T-helper 2 cell treated with Interferon-gamma antibody and Interleukin-4, amounts not matched to agents 5 μg/mL and 100 μg/mL, for 36 hours (primary cell): ENCODE data around the gene RPL18.
"Not testable (repeated sequence)": the region's sequence is repeated elsewhere in the genome, so short reads cannot be mapped to it uniquely, and the experiment has no call there.

Source experiments
- DNase-seq: peaks from one replicate; pipeline ENCODE4 v3.0.0; 2021; ENCODE audit warnings: low spot score
- H3K27ac Mint-ChIP-seq: one replicate; pipeline ENCODE4 v1.8.0; 2021; ENCODE audit warnings: mild to moderate bottlenecking, mixed read lengths
- H3K27me3 Mint-ChIP-seq: one replicate; pipeline ENCODE4 v1.8.0; 2021; ENCODE audit warnings: low read depth, mixed read lengths
- H3K36me3 Mint-ChIP-seq: one replicate; pipeline ENCODE4 v1.8.0; 2021; ENCODE audit warnings: low read depth, mixed read lengths
- H3K4me1 Mint-ChIP-seq: one replicate; pipeline ENCODE4 v1.8.0; 2021; ENCODE audit warnings: low read depth, mixed read lengths
- H3K4me3 Mint-ChIP-seq: one replicate; pipeline ENCODE4 v1.8.0; 2022; ENCODE audit warnings: mild to moderate bottlenecking, moderate library complexity, mixed read lengths
- H3K9me3 Mint-ChIP-seq: one replicate; pipeline ENCODE4 v1.8.0; 2021; ENCODE audit warnings: mixed read lengths

RPL18 gene

GRCh38 chr19:48618916-48619691, at the start of gene RPL18, which contains the start of gene SPHK2:
TSS of gene RPL18 (minus strand) at chr19:48619178. CDS start at chr19:48619143, 35 bp downstream.
TSS of gene SPHK2 (plus strand) at chr19:48619506. CDS start at chr19:48620515, 1,009 bp downstream.
- Mint-ChIP-seq H3K27ac (peak within 1 kb of the TSS; percentile 99), H3K4me3 (peak within 1 kb of the TSS; percentile 97), H3K27me3 (no peaks in the 10 kb centered on the region), H3K36me3 (peaks cover 59% of the 10 kb centered on the region), H3K4me1 (peaks cover 34% of the 10 kb centered on the region), H3K9me3 (no peaks in the 10 kb centered on the region)
- DNase-seq, result peak; percentile 98

GRCh38 chr19:48668761-48669160, 49.8 kb upstream of the RPL18 start:
- H3K36me3 Mint-ChIP-seq, result peaks cover 2% of the 10 kb centered on the region
- H3K27me3 Mint-ChIP-seq, result no peaks in the 10 kb centered on the region
- H3K4me3 Mint-ChIP-seq, result no peak overlapping the region
- H3K27ac Mint-ChIP-seq, result no peak overlapping the region
- peaks cover 11% of the 10 kb centered on the region for H3K9me3 Mint-ChIP-seq
- no peak for DNase-seq
- H3K4me1 Mint-ChIP-seq, result no peaks in the 10 kb centered on the region

- Mint-ChIP-seq H3K27ac (no peak overlapping the region), H3K4me1 (no peaks in the 10 kb centered on the region), H3K4me3 (no peak overlapping the region), H3K9me3 (peaks cover 11% of the 10 kb centered on the region), H3K36me3 (peaks cover 2% of the 10 kb centered on the region), H3K27me3 (no peaks in the 10 kb centered on the region)
- no peak for DNase-seq
Observed at GRCh38 chr19:48668332-48668731, 49.4 kb upstream of the RPL18 start.

- Mint-ChIP-seq H3K4me1 (peaks cover 5% of the 10 kb centered on the region), H3K4me3 (no peak overlapping the region), H3K9me3 (peaks cover 11% of the 10 kb centered on the region), H3K27ac (no peak overlapping the region), H3K27me3 (no peaks in the 10 kb centered on the region), H3K36me3 (peaks cover 2% of the 10 kb centered on the region)
- no peak for DNase-seq
Observed at GRCh38 chr19:48665786-48666185, 46.8 kb upstream of the RPL18 start.

- DNase-seq, result no peak
- Mint-ChIP-seq H3K9me3 (peaks cover 5% of the 10 kb centered on the region), H3K4me3 (no peak overlapping the region), H3K27me3 (no peaks in the 10 kb centered on the region), H3K27ac (no peak overlapping the region), H3K4me1 (peaks cover 7% of the 10 kb centered on the region), H3K36me3 (no peaks in the 10 kb centered on the region)
Observed at GRCh38 chr19:48664476-48664875, 45.5 kb upstream of the RPL18 start.

GRCh38 chr19:48663667-48664066, 44.7 kb upstream of the RPL18 start:
- Mint-ChIP-seq H3K9me3 (peaks cover under 1% of the 10 kb centered on the region), H3K4me3 (no peak overlapping the region), H3K36me3 (no peaks in the 10 kb centered on the region), H3K27me3 (peaks cover 3% of the 10 kb centered on the region), H3K4me1 (peaks cover 7% of the 10 kb centered on the region), H3K27ac (no peak overlapping the region)
- DNase-seq, result no peak

GRCh38 chr19:48661711-48662090, 42.7 kb upstream of the RPL18 start:
- H3K36me3 Mint-ChIP-seq, result no peaks in the 10 kb centered on the region
- H3K27me3 Mint-ChIP-seq, result peaks cover 6% of the 10 kb centered on the region
- H3K4me1 Mint-ChIP-seq, result peaks cover 7% of the 10 kb centered on the region
- DNase-seq, result no peak
- H3K4me3 Mint-ChIP-seq, result no peak overlapping the region
- no peaks in the 10 kb centered on the region for H3K9me3 Mint-ChIP-seq
- no peak overlapping the region for H3K27ac Mint-ChIP-seq

- Mint-ChIP-seq H3K4me3 (peak overlapping the region; percentile 69), H3K27ac (peak overlapping the region; percentile 91), H3K27me3 (peaks cover 6% of the 10 kb centered on the region), H3K36me3 (no peaks in the 10 kb centered on the region), H3K4me1 (peaks cover 7% of the 10 kb centered on the region), H3K9me3 (no peaks in the 10 kb centered on the region)
- DNase-seq, result peak; percentile 80
Observed at GRCh38 chr19:48660852-48661710, 42.1 kb upstream of the RPL18 start.

- Mint-ChIP-seq H3K27ac (no peak overlapping the region), H3K9me3 (no peaks in the 10 kb centered on the region), H3K27me3 (peaks cover 6% of the 10 kb centered on the region), H3K4me1 (peaks cover 7% of the 10 kb centered on the region), H3K36me3 (no peaks in the 10 kb centered on the region), H3K4me3 (no peak overlapping the region)
- DNase-seq, result no peak
Observed at GRCh38 chr19:48659768-48660167, 40.8 kb upstream of the RPL18 start.

GRCh38 chr19:48658483-48658882, 39.5 kb upstream of the RPL18 start:
- Mint-ChIP-seq H3K9me3 (no peaks in the 10 kb centered on the region), H3K36me3 (no peaks in the 10 kb centered on the region), H3K27ac (no peak overlapping the region)

GRCh38 chr19:48657828-48658227, 38.9 kb upstream of the RPL18 start:
- not testable (repeated sequence) for H3K4me3 Mint-ChIP-seq, H3K27ac Mint-ChIP-seq
- H3K4me1 Mint-ChIP-seq, result peaks cover 11% of the 10 kb centered on the region

More at GRCh38 chr19:48658483-48658882, 39.5 kb upstream of the RPL18 start:
- peaks cover 9% of the 10 kb centered on the region for H3K4me1 Mint-ChIP-seq
- no peak overlapping the region for H3K4me3 Mint-ChIP-seq
- DNase-seq, result no peak
- peaks cover 6% of the 10 kb centered on the region for H3K27me3 Mint-ChIP-seq

GRCh38 chr19:48656840-48657474, 38.0 kb upstream of the RPL18 start:
- no peak overlapping the region for H3K4me3 Mint-ChIP-seq
- no peaks in the 10 kb centered on the region for H3K36me3 Mint-ChIP-seq
- peaks cover 6% of the 10 kb centered on the region for H3K27me3 Mint-ChIP-seq
- DNase-seq, result no peak
- no peaks in the 10 kb centered on the region for H3K9me3 Mint-ChIP-seq
- H3K4me1 Mint-ChIP-seq, result peaks cover 14% of the 10 kb centered on the region
- no peak overlapping the region for H3K27ac Mint-ChIP-seq

More at GRCh38 chr19:48657828-48658227, 38.9 kb upstream of the RPL18 start:
- DNase-seq, H3K9me3 Mint-ChIP-seq, H3K27me3 Mint-ChIP-seq, H3K36me3 Mint-ChIP-seq: not testable (repeated sequence)

- Mint-ChIP-seq H3K9me3 (no peaks in the 10 kb centered on the region), H3K4me1 (peaks cover 10% of the 10 kb centered on the region), H3K27ac (peak overlapping the region; percentile 5), H3K27me3 (peaks cover 6% of the 10 kb centered on the region), H3K4me3 (no peak overlapping the region), H3K36me3 (no peaks in the 10 kb centered on the region)
- DNase-seq, result no peak
Observed at GRCh38 chr19:48654299-48655059, 35.5 kb upstream of the RPL18 start.
